Measurements from ENCODE around the gene CLBA1. TPM values are rescaled to one million over a fixed set of nuclear protein-coding genes. Genes with fewer than 3 reads are reported as not detected.
A peak's percentile ranks its signal among the peaks of the same experiment; 100 is the strongest.

Gene CLBA1
- total RNA-seq, 1 donor from 2014 or later: 6.0 TPM

- Mint-ChIP-seq H3K4me3 (ENCODE audit: unreplicated experiment) (no peak overlapping the region), H3K27ac (ENCODE audit: unreplicated experiment) (no peak overlapping the region), H3K4me1 (ENCODE audit: low read depth) (peaks cover 19% of the 10 kb centered on the region), H3K27me3 (ENCODE audit: low read depth) (no peaks in the 10 kb centered on the region), H3K9me3 (ENCODE audit: low read depth) (no peaks in the 10 kb centered on the region), H3K36me3 (ENCODE audit: low read depth) (peaks cover 48% of the 10 kb centered on the region)
- TF ChIP-seq CTCF (IDR thresholded peaks at IDR 0.05): no peak
- DNase-seq (ENCODE audit: low spot score): peak; percentile 56
These were observed 31.5 kb upstream of the CLBA1 start for GRCh38 chr14:104953896-104954656.

GRCh38 chr14:104954746-104955395, 30.7 kb upstream of the CLBA1 start:
- peak; percentile 78 for DNase-seq (ENCODE audit: low spot score)
- peaks cover 47% of the 10 kb centered on the region for H3K36me3 Mint-ChIP-seq (ENCODE audit: low read depth)
- H3K4me3 Mint-ChIP-seq (ENCODE audit: unreplicated experiment): no peak overlapping the region
- no peaks in the 10 kb centered on the region for H3K9me3 Mint-ChIP-seq (ENCODE audit: low read depth)
- peaks cover 19% of the 10 kb centered on the region for H3K4me1 Mint-ChIP-seq (ENCODE audit: low read depth)
- H3K27ac Mint-ChIP-seq (ENCODE audit: unreplicated experiment): no peak overlapping the region
- TF ChIP-seq CTCF (IDR thresholded peaks at IDR 0.05): no peak
- no peaks in the 10 kb centered on the region for H3K27me3 Mint-ChIP-seq (ENCODE audit: low read depth)

- DNase-seq (ENCODE audit: low spot score): no peak
- H3K27me3 Mint-ChIP-seq (ENCODE audit: low read depth): no peaks in the 10 kb centered on the region
- TF ChIP-seq CTCF (IDR thresholded peaks at IDR 0.05): no peak
- H3K36me3 Mint-ChIP-seq (ENCODE audit: low read depth): peaks cover 48% of the 10 kb centered on the region
- no peaks in the 10 kb centered on the region for H3K9me3 Mint-ChIP-seq (ENCODE audit: low read depth)
- H3K27ac Mint-ChIP-seq (ENCODE audit: unreplicated experiment): no peak overlapping the region
- H3K4me3 Mint-ChIP-seq (ENCODE audit: unreplicated experiment): no peak overlapping the region
- peaks cover 21% of the 10 kb centered on the region for H3K4me1 Mint-ChIP-seq (ENCODE audit: low read depth)
These were observed 30.2 kb upstream of the CLBA1 start for GRCh38 chr14:104955396-104955770.

GRCh38 chr14:104956290-104956890, 29.2 kb upstream of the CLBA1 start:
- Mint-ChIP-seq H3K4me3 (ENCODE audit: unreplicated experiment) (no peak overlapping the region), H3K36me3 (ENCODE audit: low read depth) (peaks cover 49% of the 10 kb centered on the region), H3K27ac (ENCODE audit: unreplicated experiment) (no peak overlapping the region), H3K4me1 (ENCODE audit: low read depth) (peaks cover 23% of the 10 kb centered on the region), H3K9me3 (ENCODE audit: low read depth) (no peaks in the 10 kb centered on the region), H3K27me3 (ENCODE audit: low read depth) (no peaks in the 10 kb centered on the region)
- no peak for TF ChIP-seq CTCF (IDR thresholded peaks at IDR 0.05)
- DNase-seq (ENCODE audit: low spot score): no peak
